Measurements from ENCODE around the gene FZD10.

GRCh38 chr12:130147875-130148596 lies 14.2 kb upstream of the FZD10 start:
- TF ChIP-seq POLR2A (IDR thresholded peaks at IDR 0.05): no peak
- no peak for TF ChIP-seq CTCF (IDR thresholded peaks at IDR 0.05)

Measured in testis (tissue), 2 donors.